Skeletal muscle tissue (tissue), 4 donors: ENCODE results near the gene KLRC1. TPM values are rescaled to one million over a fixed set of nuclear protein-coding genes. Genes with fewer than 3 reads are reported as not detected.
"Not testable (repeated sequence)": the region's sequence is repeated elsewhere in the genome, so short reads cannot be mapped to it uniquely, and the experiment has no call there.

ENCODE experiments used
- H3K27ac ChIP-seq: one replicate; pipeline ENCODE4 v1.7.0; 2013; ENCODE audit warnings: mild to moderate bottlenecking, low read depth, low read length, inconsistent platforms
- H3K27me3 ChIP-seq, 3 donors: one replicate each; pipeline ENCODE4 v1.7.0; 2013; ENCODE audit warnings: low read length in 3 of 3; ENCODE audit not compliant: control insufficient read depth in 3 of 3, insufficient read depth in 3 of 3
- H3K36me3 ChIP-seq, 3 donors: one replicate each; pipeline ENCODE4 v1.7.0; 2013; ENCODE audit warnings: low read length in 3 of 3; ENCODE audit not compliant: control insufficient read depth in 3 of 3, insufficient read depth in 3 of 3
- H3K4me1 ChIP-seq, 3 donors: one replicate each; pipeline ENCODE4 v1.7.0; 2013; ENCODE audit warnings: low read length in 3 of 3, mild to moderate bottlenecking in 3 of 3; ENCODE audit not compliant: control insufficient read depth in 3 of 3, insufficient read depth in 3 of 3
- H3K4me3 ChIP-seq, 3 donors: one replicate each; pipeline ENCODE4 v1.7.0; 2013; ENCODE audit warnings: low read length in 3 of 3
- H3K9ac ChIP-seq, 3 donors: one replicate each; pipeline ENCODE4 v1.7.0; 2013; ENCODE audit warnings: low read length in 3 of 3, mild to moderate bottlenecking in 3 of 3, moderate library complexity in 2 of 3, low read depth in 1 of 3
- H3K9me3 ChIP-seq, 3 donors: one replicate each; pipeline ENCODE4 v1.7.0; 2013; ENCODE audit warnings: low read length in 3 of 3; ENCODE audit not compliant: control insufficient read depth in 3 of 3
- total RNA-seq: library from RNA; depleted of rRNA; stranded (reverse); fragments of >200 nt; gene quantifications from one replicate; pipeline ENCODE4 v1.2.3, GENCODE V29; 2014
- donor health status: Osteomylitis.

The KLRC1 gene
- total RNA-seq, 1 donor from 2014 or later, result 1.0 TPM

GRCh38 chr12:10397296-10397695 lies 55.9 kb downstream of the KLRC1 start:
- no peaks in the 10 kb centered on the region for H3K36me3 ChIP-seq
- H3K9me3 ChIP-seq, result no peaks in the 10 kb centered on the region
- H3K27ac ChIP-seq, result no peak overlapping the region
- H3K27me3 ChIP-seq, result no peaks in the 10 kb centered on the region
- H3K4me3 ChIP-seq, result no peak overlapping the region
- peaks cover 0 to 3% (median 2%) of the 10 kb centered on the region in 3 donors for H3K4me1 ChIP-seq
- no peak overlapping the region for H3K9ac ChIP-seq

- H3K9me3 ChIP-seq, H3K27ac ChIP-seq: not testable (repeated sequence)
Observed at GRCh38 chr12:10396176-10396575, 57.0 kb downstream of the KLRC1 start.

More at GRCh38 chr12:10396176-10396575, 57.0 kb downstream of the KLRC1 start:
- H3K36me3 ChIP-seq, H3K9ac ChIP-seq, H3K4me3 ChIP-seq, H3K4me1 ChIP-seq, H3K27me3 ChIP-seq: not testable (repeated sequence)

Other genes with a start within 250 kb of the KLRC1 start
- 23.0 TPM for gene GABARAPL1, start 240.5 kb downstream of the KLRC1 start, total RNA-seq
- 0.52 TPM for gene KLRD1, start 145.5 kb downstream of the KLRC1 start, total RNA-seq
- 0.52 TPM for gene KLRK1, start 63.3 kb downstream of the KLRC1 start, total RNA-seq
- not detected for gene KLRC4, start 43.6 kb downstream of the KLRC1 start, total RNA-seq
- not detected for gene KLRC3, start 32.8 kb downstream of the KLRC1 start, total RNA-seq
- 1.0 TPM for gene KLRC2, start 17.4 kb downstream of the KLRC1 start, total RNA-seq
- gene EIF2S3B, start 52.5 kb upstream of the KLRC1 start, total RNA-seq, result 1.0 TPM
- gene MAGOHB, start 160.2 kb upstream of the KLRC1 start, total RNA-seq, result 13.0 TPM
- gene STYK1, start 220.7 kb upstream of the KLRC1 start, total RNA-seq, result not detected